ENCODE data around the gene MACROD2.

The MACROD2 gene

DNA sequence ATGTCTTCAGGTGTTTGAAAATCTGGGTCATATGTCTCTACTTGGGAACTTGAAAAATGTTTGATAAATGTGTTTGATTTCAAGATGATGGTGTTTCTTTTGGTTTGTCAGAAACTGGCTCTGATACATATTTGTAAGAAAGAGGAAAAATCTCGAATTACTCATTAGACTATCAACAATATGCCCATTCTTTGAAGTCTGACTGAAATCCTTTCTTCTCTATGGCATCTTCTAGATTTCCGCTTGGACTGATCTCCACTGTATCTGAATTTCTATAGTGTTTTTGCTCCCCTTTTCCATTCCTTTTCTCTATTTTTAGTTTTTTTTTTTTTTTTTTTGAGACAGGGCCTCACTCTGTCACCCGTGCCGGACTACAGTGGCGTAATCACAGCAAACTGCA, 1481.5 kb downstream of the MACROD2 start:
- Histone ChIP-seq H3K4me1 (no peaks in the 10 kb centered on the region), H3K36me3 (no peaks in the 10 kb centered on the region), H3K27me3 (no peaks in the 10 kb centered on the region), H3K9me3 (no peaks in the 10 kb centered on the region; the same call in 1 of the 2 replicates), H3K4me3 (ENCODE audit: low read depth, low read length) (no peak overlapping the region)
- DNase-seq: no peak
- TF ChIP-seq, protein P1, sequence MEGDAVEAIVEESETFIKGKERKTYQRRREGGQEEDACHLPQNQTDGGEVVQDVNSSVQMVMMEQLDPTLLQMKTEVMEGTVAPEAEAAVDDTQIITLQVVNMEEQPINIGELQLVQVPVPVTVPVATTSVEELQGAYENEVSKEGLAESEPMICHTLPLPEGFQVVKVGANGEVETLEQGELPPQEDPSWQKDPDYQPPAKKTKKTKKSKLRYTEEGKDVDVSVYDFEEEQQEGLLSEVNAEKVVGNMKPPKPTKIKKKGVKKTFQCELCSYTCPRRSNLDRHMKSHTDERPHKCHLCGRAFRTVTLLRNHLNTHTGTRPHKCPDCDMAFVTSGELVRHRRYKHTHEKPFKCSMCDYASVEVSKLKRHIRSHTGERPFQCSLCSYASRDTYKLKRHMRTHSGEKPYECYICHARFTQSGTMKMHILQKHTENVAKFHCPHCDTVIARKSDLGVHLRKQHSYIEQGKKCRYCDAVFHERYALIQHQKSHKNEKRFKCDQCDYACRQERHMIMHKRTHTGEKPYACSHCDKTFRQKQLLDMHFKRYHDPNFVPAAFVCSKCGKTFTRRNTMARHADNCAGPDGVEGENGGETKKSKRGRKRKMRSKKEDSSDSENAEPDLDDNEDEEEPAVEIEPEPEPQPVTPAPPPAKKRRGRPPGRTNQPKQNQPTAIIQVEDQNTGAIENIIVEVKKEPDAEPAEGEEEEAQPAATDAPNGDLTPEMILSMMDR (IDR thresholded peaks at IDR 0.05; ENCODE audit: low read depth, low read length): no peak

DNA sequence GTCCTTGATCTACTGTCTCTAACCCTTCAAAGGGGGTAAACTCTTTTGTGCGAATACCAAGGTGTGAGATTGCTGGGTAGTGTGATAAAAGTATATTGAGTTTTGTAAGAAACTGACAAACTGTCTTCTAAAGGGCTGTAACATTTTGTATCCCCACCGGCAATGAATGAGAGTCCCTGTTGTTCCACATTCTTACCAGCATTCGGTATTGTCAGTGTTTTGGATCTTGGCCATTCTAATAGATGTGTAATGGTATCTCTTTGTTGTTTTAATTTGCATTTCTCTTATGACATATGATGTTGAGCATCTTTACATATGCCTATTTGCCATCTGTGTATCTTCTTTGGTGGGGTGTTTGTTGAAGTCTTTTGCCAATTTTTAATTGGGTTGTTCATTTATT, 1487.2 kb downstream of the MACROD2 start:
- H3K4me1 ChIP-seq: no peaks in the 10 kb centered on the region
- no peak for DNase-seq
- TF ChIP-seq, protein P1 (IDR thresholded peaks at IDR 0.05; ENCODE audit: low read depth, low read length): peak; percentile 17; the same call in 1 of the 2 replicates
- H3K36me3 ChIP-seq: no peaks in the 10 kb centered on the region
- H3K27me3 ChIP-seq: no peaks in the 10 kb centered on the region
- no peak overlapping the region for H3K4me3 ChIP-seq (ENCODE audit: low read depth, low read length)
- no peaks in the 10 kb centered on the region for H3K9me3 ChIP-seq

DNA sequence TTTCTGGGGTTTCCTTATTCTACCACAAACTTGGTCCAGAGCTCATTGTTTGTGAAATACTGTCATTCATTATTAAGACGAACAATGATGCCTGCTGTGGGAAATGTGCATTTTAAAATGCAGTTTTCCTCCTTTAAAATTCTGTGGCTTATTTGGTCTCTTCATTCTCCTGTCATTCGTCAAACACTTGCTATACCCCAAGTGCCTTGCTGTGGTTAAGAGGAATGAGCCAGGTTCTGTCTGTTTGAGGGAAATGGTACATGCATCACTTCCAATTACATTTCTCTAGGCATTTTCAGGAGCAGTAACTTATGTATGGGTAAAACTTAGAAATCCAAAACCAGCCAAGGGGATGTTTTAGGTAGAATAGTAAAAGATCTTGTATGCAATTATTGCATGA, 1490.2 kb downstream of the MACROD2 start:
- H3K4me1 ChIP-seq: no peaks in the 10 kb centered on the region
- H3K9me3 ChIP-seq: no peaks in the 10 kb centered on the region
- TF ChIP-seq, protein P1 (IDR thresholded peaks at IDR 0.05; ENCODE audit: low read depth, low read length): no peak
- no peaks in the 10 kb centered on the region for H3K36me3 ChIP-seq
- H3K27me3 ChIP-seq: no peaks in the 10 kb centered on the region
- no peak overlapping the region for H3K4me3 ChIP-seq (ENCODE audit: low read depth, low read length)
- no peak for DNase-seq

DNA sequence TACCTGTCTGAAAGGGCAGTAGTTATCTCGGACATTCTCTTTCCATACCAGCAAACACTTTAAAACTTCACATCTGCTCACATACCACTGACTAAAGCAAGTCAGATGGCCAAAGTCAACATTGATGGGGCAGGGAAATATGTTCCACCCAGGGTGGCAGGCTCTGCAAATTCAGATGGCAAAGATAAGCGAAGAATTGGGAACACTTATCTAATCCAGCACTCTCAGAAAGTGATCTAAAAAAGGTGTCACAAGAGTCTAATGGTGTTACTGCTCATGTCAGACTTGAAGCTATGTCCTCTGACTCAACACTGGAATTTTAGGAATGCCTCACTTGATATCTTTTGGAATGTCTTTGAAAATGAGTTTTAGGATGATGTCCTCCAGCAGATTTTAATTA, 1491.7 kb downstream of the MACROD2 start:
- H3K4me1 ChIP-seq: no peaks in the 10 kb centered on the region
- no peaks in the 10 kb centered on the region for H3K27me3 ChIP-seq
- DNase-seq: no peak
- H3K9me3 ChIP-seq: no peaks in the 10 kb centered on the region
- H3K4me3 ChIP-seq (ENCODE audit: low read depth, low read length): no peak overlapping the region
- H3K36me3 ChIP-seq: no peaks in the 10 kb centered on the region
- TF ChIP-seq, protein P1 (IDR thresholded peaks at IDR 0.05; ENCODE audit: low read depth, low read length): no peak

DNA sequence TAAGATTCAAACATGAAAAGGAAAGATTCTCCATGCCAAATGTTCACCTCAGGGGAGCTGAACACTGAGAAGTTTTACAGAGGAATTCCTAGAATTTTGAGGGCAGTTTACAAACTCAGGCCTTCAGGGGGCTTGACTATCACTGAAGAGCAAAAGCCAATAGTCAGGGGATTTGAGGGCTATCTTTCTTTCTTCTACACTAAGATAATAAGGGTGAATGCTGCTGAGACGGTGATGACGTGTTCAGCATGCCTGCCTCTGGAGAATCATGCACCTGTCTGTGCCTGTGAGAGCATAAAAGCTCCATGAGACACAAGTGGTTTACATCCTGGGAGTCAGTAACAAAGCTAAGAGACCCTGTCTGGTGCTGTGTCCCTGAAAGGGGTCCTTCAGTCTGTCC, 1492.4 kb downstream of the MACROD2 start:
- TF ChIP-seq, protein P1 (IDR thresholded peaks at IDR 0.05; ENCODE audit: low read depth, low read length): no peak

DNA sequence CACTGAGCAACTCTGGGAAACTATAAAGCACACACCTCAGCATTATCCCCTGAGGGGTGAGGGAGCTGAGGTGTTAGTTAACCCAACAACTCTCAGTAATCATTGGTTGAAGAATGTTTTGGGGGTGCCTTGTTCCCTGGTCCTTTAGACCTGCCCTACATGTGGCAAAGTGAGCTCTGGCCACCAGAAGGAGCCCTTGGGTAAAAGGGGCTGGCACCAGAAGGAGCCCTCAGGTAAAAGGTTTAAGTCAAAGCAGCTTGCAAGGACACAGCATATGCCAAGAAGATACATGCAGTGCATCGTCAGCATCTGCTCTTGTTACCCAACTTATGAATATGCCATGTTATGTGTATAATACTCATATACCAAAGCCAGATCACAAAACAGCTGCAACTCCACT, 1496.3 kb downstream of the MACROD2 start:
- H3K4me1 ChIP-seq: no peaks in the 10 kb centered on the region

More for the DNA sequence above, 1492.4 kb downstream of the MACROD2 start:
- no peak overlapping the region for H3K4me3 ChIP-seq (ENCODE audit: low read depth, low read length)
- DNase-seq: no peak
- no peaks in the 10 kb centered on the region for H3K4me1 ChIP-seq
- no peaks in the 10 kb centered on the region for H3K27me3 ChIP-seq
- H3K36me3 ChIP-seq: no peaks in the 10 kb centered on the region
- no peaks in the 10 kb centered on the region for H3K9me3 ChIP-seq

More for the DNA sequence above, 1496.3 kb downstream of the MACROD2 start:
- H3K27me3 ChIP-seq: no peaks in the 10 kb centered on the region
- peak; percentile 8 for DNase-seq
- no peak overlapping the region for H3K4me3 ChIP-seq (ENCODE audit: low read depth, low read length)
- TF ChIP-seq, protein P1 (IDR thresholded peaks at IDR 0.05; ENCODE audit: low read depth, low read length): peak; percentile 53
- no peaks in the 10 kb centered on the region for H3K9me3 ChIP-seq
- no peaks in the 10 kb centered on the region for H3K36me3 ChIP-seq
